OCI-LY7 (cell line): ENCODE data around the gene CSHL1. TPM values are rescaled to one million over a fixed set of nuclear protein-coding genes. Genes with fewer than 3 reads are reported as not detected.
"Not testable (repeated sequence)": the region's sequence is repeated elsewhere in the genome, so short reads cannot be mapped to it uniquely, and the experiment has no call there.

Experiments used
- BruUV-seq: library from RNA; stranded (reverse); fragments of 400-500 nt; replicated peaks from 2 replicates; lab custom pipeline; 2021; lab: Mats Ljungman, UMichigan
- CTCF ChIA-PET: fragments of 300-600 bp; sonication (Branson Sonifier 250); formaldehyde crosslinking; loops from one replicate; lab custom pipeline; 2022; ENCODE audit warnings: antibody characterized with exemption; ENCODE audit not compliant: unreplicated experiment; lab: Charles Lee
- POLR2A ChIA-PET: fragments of 300-600 bp; sonication (Branson Sonifier 250); formaldehyde crosslinking; loops from one replicate; lab custom pipeline; 2022; ENCODE audit warnings: antibody characterized with exemption; lab: Charles Lee
- DNase-seq: peaks from one replicate; pipeline ENCODE4 v3.0.0-alpha.2; 2015; ENCODE audit warnings: low spot score
- H2AFZ ChIP-seq: fragments of 200-600 bp; sonication (generic), shearing (Covaris generic); 2 replicates; pipeline ENCODE4 v1.6.1; 2014; ENCODE audit warnings: mild to moderate bottlenecking, antibody characterized with exemption, low read length, moderate library complexity
- H3K27ac ChIP-seq: fragments of 200-600 bp; sonication (generic); 2 replicates; pipeline ENCODE4 v1.5.1; 2014; ENCODE audit warnings: mixed run types, low read depth, mild to moderate bottlenecking, moderate library complexity, low read length, inconsistent platforms; ENCODE audit not compliant: poor library complexity, severe bottlenecking
- H3K36me3 ChIP-seq: fragments of 200-600 bp; sonication (generic); 2 replicates; pipeline ENCODE4 v1.6.1; 2014; ENCODE audit warnings: mild to moderate bottlenecking, antibody characterized with exemption, low read length, moderate library complexity, mixed read lengths; ENCODE audit not compliant: insufficient read depth
- H3K4me1 ChIP-seq: fragments of 200-600 bp; sonication (generic); 2 replicates; pipeline ENCODE4 v1.5.1; 2014; ENCODE audit warnings: mild to moderate bottlenecking, low read length; ENCODE audit not compliant: insufficient read depth, poor library complexity, severe bottlenecking
- H3K4me2 ChIP-seq: fragments of 200-600 bp; sonication (generic); 2 replicates; pipeline ENCODE4 v1.6.1; 2014; ENCODE audit warnings: mild to moderate bottlenecking, low read length
- H3K4me3 ChIP-seq: fragments of 200-600 bp; sonication (generic); 2 replicates; pipeline ENCODE4 v1.5.1; 2014; ENCODE audit warnings: mild to moderate bottlenecking, low read depth, low read length; ENCODE audit not compliant: poor library complexity, severe bottlenecking
- H3K79me2 ChIP-seq: fragments of 200-600 bp; sonication (generic); 2 replicates; pipeline ENCODE4 v1.6.1; 2016; ENCODE audit warnings: low read depth, mild to moderate bottlenecking, low read length, moderate library complexity, mixed read lengths; ENCODE audit not compliant: insufficient read depth
- H3K9me2 ChIP-seq: fragments of 200-600 bp; sonication (generic); 2 replicates; pipeline ENCODE4 v1.6.1; 2016; ENCODE audit warnings: mild to moderate bottlenecking, low read length, mixed read lengths; ENCODE audit not compliant: insufficient read depth
- H3K9me3 ChIP-seq: fragments of 200-600 bp; sonication (generic); 2 replicates; pipeline ENCODE4 v1.6.1; 2014; ENCODE audit warnings: mild to moderate bottlenecking, mixed run types, low read length, mixed read lengths
- H4K20me1 ChIP-seq: fragments of 200-600 bp; sonication (generic); 2 replicates; pipeline ENCODE4 v1.6.1; 2014; ENCODE audit warnings: mild to moderate bottlenecking, antibody characterized with exemption, low read length, moderate library complexity, mixed read lengths; ENCODE audit not compliant: insufficient read depth
- CTCF ChIP-seq: fragments of 200-600 bp; sonication (generic); conservative IDR thresholded peaks from 2 replicates; pipeline ENCODE4 v1.5.1; 2014; ENCODE audit warnings: mild to moderate bottlenecking, antibody characterized with exemption, low read length, moderate library complexity, mixed read lengths
- intact Hi-C: fragments of 100-400 bp; cut with micrococcal nuclease; formaldehyde crosslinking; loops from one replicate; pipeline ENCODE4 v1.10.0; 2022; ENCODE audit not compliant: unreplicated experiment
- total RNA-seq, 2 experiments: library from RNA; depleted of rRNA in 1 of 2; stranded (reverse); fragments of >200 nt in 1 of 2; shearing (Covaris generic) in 1 of 2; gene quantifications; 2 replicates each; pipeline ENCODE4 v1.2.3, GENCODE V29; 2014 to 2022

CSHL1 gene
- total RNA-seq, 2 experiments from 2014 or later = not detected

GRCh38 chr17:63896524-63897354 lies 14.3 kb downstream of the CSHL1 start, which contains the start of gene CSH1:
Gene CSH1, minus strand, starts transcription at chr17:63896574. Its CDS starts 63 bp downstream, at chr17:63896511.
- H3K9me3 ChIP-seq, intact Hi-C loops, BruUV-seq, H3K9me2 ChIP-seq, H3K36me3 ChIP-seq, CTCF ChIA-PET, H3K4me3 ChIP-seq, DNase-seq, H3K4me1 ChIP-seq, H3K27ac ChIP-seq, H3K4me2 ChIP-seq, POLR2A ChIA-PET, H4K20me1 ChIP-seq, H2AFZ ChIP-seq, H3K79me2 ChIP-seq: not testable (repeated sequence)

GRCh38 chr17:63894821-63895220 lies 16.2 kb downstream of the CSHL1 start:
- H3K4me1 ChIP-seq, H3K4me3 ChIP-seq, H3K36me3 ChIP-seq, BruUV-seq, CTCF ChIA-PET, DNase-seq, H4K20me1 ChIP-seq, H2AFZ ChIP-seq, H3K9me2 ChIP-seq, POLR2A ChIA-PET, H3K4me2 ChIP-seq, H3K79me2 ChIP-seq, H3K9me3 ChIP-seq, H3K27ac ChIP-seq: not testable (repeated sequence)
- intact Hi-C loops = loop anchor here (5.0 kb wide), 1 partner anchor 97 kb away; no protein-coding TSS in a partner anchor

- POLR2A ChIA-PET, CTCF ChIA-PET: not testable (repeated sequence)
Measured at GRCh38 chr17:63894021-63894420, 17.0 kb downstream of the CSHL1 start.

GRCh38 chr17:63892316-63893037 lies 18.6 kb downstream of the CSHL1 start:
- H3K4me1 ChIP-seq, H3K9me3 ChIP-seq, POLR2A ChIA-PET, H3K36me3 ChIP-seq, CTCF ChIA-PET, H2AFZ ChIP-seq, H3K4me3 ChIP-seq, BruUV-seq, H3K4me2 ChIP-seq, H3K9me2 ChIP-seq, H4K20me1 ChIP-seq, H3K79me2 ChIP-seq, H3K27ac ChIP-seq: not testable (repeated sequence)
- peak; percentile 29 for DNase-seq
- intact Hi-C loops = loop anchor here (5.0 kb wide), 1 partner anchor 100 kb away; no protein-coding TSS in a partner anchor
- peak; percentile 67 for TF ChIP-seq CTCF

More at GRCh38 chr17:63894021-63894420, 17.0 kb downstream of the CSHL1 start:
- H3K9me2 ChIP-seq, H3K36me3 ChIP-seq, H2AFZ ChIP-seq, H3K27ac ChIP-seq, H3K9me3 ChIP-seq, DNase-seq, H3K4me1 ChIP-seq, H4K20me1 ChIP-seq, H3K79me2 ChIP-seq, H3K4me3 ChIP-seq, H3K4me2 ChIP-seq, BruUV-seq: not testable (repeated sequence)
- intact Hi-C loops = loop anchor here (5.0 kb wide), 1 partner anchor 98 kb away; no protein-coding TSS in a partner anchor
